GM12865 (cell line): Measurements from ENCODE around the gene RANBP3.

Experiments
- DNase-seq: peaks from one replicate; pipeline ENCODE4 v3.0.0; 2010; ENCODE audit warnings: low read depth
- H3K4me3 ChIP-seq: 2 replicates; pipeline ENCODE4 v1.5.1; 2011; ENCODE audit warnings: mild to moderate bottlenecking, low read depth, low read length, control low read depth
- TF ChIP-seq, protein P1 (sequence below): IDR thresholded peaks from 2 replicates; pipeline ENCODE4 v1.5.1; 2011; ENCODE audit warnings: low read length, control low read depth, low read depth, inconsistent platforms; ENCODE audit not compliant: insufficient read depth; ENCODE audit errors: missing control alignments

Gene RANBP3

GRCh38 chr19:5917431-5918107 is 60.4 kb downstream of the RANBP3 start:
- no peak for DNase-seq
- no peak overlapping the region for H3K4me3 ChIP-seq
- TF ChIP-seq, protein P1, sequence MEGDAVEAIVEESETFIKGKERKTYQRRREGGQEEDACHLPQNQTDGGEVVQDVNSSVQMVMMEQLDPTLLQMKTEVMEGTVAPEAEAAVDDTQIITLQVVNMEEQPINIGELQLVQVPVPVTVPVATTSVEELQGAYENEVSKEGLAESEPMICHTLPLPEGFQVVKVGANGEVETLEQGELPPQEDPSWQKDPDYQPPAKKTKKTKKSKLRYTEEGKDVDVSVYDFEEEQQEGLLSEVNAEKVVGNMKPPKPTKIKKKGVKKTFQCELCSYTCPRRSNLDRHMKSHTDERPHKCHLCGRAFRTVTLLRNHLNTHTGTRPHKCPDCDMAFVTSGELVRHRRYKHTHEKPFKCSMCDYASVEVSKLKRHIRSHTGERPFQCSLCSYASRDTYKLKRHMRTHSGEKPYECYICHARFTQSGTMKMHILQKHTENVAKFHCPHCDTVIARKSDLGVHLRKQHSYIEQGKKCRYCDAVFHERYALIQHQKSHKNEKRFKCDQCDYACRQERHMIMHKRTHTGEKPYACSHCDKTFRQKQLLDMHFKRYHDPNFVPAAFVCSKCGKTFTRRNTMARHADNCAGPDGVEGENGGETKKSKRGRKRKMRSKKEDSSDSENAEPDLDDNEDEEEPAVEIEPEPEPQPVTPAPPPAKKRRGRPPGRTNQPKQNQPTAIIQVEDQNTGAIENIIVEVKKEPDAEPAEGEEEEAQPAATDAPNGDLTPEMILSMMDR = no peak

DNA sequence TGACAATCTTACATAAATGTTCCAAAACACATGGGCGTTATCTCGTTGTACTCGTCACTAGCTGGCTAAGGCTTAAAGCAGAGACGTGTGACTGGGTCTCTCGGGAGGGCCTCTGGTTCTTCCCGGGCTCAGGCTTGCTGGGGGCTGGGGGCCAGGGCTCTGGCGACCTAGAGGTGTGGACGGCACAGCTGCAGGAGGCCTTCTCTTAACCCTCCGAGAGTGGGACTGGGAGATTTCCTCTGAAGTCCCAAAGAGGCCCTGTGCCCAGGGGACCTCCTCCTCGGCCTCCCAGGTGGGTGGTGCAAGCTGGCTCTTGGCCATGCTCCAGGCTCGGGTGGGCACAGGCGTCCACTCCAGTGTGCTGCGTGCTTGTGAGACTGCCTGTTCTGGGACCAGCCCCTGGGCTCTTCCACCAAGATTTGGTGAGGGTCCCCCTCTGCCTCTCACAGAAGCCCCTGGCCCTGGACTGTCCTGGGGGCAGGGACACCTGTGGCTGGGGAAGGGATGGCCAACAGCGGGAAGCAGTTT is 61.7 kb downstream of the RANBP3 start:
- TF ChIP-seq, protein P1 = no peak
- H3K4me3 ChIP-seq = no peak overlapping the region

DNA sequence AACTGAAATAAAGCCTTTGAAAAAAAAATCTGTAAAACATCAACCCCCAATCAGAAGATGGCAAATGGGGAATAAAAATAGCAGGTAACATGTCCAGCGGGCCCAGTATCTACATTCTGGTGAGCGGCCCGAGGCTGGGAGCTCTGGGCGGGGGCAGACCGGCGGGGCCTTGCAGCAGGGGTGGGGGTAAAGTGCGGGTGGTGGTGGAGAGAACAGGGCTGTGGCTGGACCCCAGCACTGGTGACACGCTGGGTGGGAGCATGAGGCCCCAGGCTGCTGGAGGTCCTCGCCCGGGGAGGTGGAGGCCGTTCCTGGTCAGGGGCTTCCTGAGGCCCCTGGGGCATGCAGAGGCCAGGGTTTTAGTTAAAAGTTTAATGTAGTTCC is 62.2 kb downstream of the RANBP3 start:
- TF ChIP-seq, protein P1 = no peak
- H3K4me3 ChIP-seq = no peak overlapping the region
- no peak for DNase-seq

More for the DNA sequence above, 61.7 kb downstream of the RANBP3 start:
- DNase-seq = no peak

- TF ChIP-seq, protein P1 = no peak
- DNase-seq = no peak
- H3K4me3 ChIP-seq = no peak overlapping the region
These were observed 62.8 kb downstream of the RANBP3 start for GRCh38 chr19:5914946-5915781.

- TF ChIP-seq, protein P1 = no peak
- DNase-seq = no peak
- H3K4me3 ChIP-seq = no peak overlapping the region
These were observed 63.6 kb downstream of the RANBP3 start for GRCh38 chr19:5914358-5914774.

- no peak within 1 kb of the TSS for H3K4me3 ChIP-seq
- TF ChIP-seq, protein P1 = no peak
- DNase-seq = no peak
These were observed 64.1 kb downstream of the RANBP3 start, which contains the start of gene CAPS for GRCh38 chr19:5913739-5914357. CAPS (plus strand) TSS chr19:5914254; CDS start chr19:5914407, 153 bp downstream.
